HG02642 (cell line): ENCODE results near the gene ENTPD6.
A peak's percentile ranks its signal among the peaks of the same experiment; 100 is the strongest.

ENCODE experiments used
- ATAC-seq: cut with Tn5 transposase; IDR thresholded peaks from one replicate; pipeline ENCODE4 v1.9.1; 2021; ENCODE audit warnings: mild to moderate bottlenecking; ENCODE audit not compliant: unreplicated experiment, poor library complexity

Gene ENTPD6

DNA sequence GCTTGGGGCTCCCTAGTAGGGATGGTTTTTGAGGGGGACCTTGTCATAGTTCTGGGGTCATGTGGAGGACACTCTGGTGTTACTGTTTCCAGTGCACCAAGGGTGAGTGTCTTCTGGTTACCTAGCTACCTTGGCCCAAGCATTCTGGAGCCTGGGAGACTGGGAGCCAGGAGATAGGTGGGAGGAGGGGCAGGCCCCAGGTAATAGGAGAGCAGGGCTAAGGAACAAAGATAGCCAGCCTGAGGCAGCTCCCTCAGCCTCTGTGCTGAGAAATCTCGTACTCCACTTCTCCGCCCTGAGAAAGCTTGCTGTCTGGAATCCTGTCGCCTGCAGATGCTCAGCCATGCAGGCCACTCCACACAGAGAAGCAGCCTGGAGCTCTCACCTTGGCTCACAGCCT is 8.3 kb upstream of the ENTPD6 start:
- no peak for ATAC-seq

- no peak for ATAC-seq
These were observed 7.9 kb upstream of the ENTPD6 start for GRCh38 chr20:25187635-25188034.

DNA sequence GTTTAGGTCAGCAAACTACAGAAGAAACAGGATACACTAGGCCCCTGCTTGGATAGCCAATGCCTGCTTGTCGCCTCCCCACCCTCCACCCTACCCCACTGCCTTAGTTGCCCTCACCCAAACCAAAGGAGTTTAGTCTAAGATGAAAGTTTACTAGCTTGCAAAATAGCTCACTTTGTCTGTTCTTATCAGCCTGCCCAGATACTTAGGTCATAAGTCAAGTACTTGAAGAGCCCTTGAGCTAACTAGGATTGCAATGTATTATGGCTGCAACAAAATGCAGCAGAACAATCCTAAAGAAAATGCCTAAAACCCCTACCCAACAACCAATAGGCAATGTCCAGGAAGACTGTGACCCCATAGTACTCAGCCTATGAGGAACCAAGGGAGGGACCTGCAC is 7.3 kb upstream of the ENTPD6 start:
- ATAC-seq, result no peak

GRCh38 chr20:25191051-25191450 is 4.5 kb upstream of the ENTPD6 start:
- no peak for ATAC-seq

GRCh38 chr20:25191689-25192088 is 3.8 kb upstream of the ENTPD6 start:
- no peak for ATAC-seq

DNA sequence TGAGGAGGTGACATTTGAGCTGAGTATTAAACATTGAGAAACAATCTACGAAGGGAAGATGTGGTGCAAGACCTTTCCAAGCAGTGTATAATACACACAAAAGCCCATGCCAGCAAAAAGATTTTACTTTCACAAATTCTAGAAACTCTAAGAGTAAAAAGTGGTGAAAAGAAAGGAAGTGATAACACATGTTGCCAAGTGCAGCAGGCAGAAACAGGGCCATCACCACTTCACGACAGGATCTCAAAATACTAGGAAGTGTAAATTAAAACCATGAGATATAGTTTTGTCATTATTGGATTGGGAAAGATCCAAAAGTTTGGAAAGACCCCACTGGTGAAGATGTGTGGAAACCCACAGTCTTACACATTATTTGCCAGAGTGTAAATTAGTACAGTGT is 1.7 kb upstream of the ENTPD6 start:
- no peak for ATAC-seq

- no peak for ATAC-seq
These were observed 1.1 kb upstream of the ENTPD6 start for GRCh38 chr20:25194333-25194972.

DNA sequence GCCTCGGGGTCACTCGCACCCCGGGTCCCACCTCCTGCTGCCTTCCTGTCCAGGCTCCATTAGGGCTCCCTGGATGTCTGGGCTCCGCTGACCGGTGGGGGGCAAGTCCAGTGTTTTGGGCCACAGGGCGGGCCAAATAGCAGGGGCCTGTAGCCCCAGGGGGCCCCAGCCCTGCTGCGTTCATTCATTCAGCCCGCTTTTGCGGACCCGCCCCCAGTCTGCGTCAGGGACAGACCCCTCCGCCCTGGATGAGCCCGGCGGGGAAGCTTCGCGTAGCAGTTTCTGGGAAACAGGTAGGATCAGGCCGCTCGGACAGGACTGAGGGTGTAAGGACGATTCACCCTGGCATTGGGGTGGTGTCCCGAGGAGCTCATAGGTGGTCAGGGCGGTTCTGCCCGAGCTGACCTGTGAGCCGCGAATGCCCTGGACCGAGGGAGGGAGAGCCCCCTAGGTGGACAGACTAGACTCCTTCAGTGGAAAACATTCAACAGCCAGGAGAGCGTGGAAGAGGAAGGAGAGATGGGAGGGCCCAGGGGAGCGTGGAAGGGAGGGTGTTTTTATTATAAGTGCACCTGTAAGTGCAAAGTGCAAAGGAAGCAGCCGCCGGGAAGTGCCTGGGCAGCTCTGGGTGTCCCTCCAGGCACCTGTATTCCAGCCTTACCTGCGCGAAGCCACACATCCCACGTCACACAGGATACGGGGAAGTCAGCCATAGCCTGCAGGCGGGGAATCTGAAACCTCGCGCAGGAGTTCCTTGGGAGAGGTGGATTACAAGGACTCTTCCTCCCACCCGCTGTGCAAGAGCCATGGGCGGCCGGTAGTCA is 662 bp downstream of the ENTPD6 start:
- ATAC-seq, result peak; percentile 20

GRCh38 chr20:25196786-25197120 is 1.2 kb downstream of the ENTPD6 start:
- ATAC-seq, result no peak

DNA sequence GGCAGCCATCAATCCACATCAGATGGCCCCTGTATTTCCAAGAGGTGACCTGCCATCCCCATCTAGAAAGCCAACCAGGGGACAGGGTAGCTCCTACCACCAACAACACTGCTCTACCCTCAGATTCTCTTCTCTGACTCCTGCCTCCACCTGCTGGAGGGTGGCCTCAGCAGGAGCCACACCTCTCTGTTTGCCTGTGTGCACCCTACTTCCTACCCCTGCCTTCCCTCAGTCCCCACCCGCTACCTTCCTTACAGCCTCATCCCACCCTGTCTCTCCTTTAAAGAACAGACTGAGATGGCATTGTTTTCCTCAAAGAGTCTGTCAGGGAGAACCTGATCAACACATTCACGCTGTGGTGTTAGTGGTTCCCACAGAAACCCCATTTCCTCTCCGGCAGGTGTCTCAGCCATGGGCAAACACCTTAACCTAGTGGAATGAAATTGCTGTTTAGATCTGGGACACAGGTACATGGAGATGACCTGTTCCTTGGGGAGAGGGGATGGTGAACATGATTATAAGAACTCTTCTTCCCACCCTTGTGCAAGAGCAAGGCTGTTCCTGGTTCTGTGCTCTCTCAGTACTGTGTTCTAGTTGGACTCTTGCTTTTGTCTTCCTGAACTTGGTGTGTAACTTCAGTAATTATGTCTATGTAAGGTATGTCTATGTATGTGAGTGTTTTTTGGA is 1.8 kb downstream of the ENTPD6 start:
- no peak for ATAC-seq

DNA sequence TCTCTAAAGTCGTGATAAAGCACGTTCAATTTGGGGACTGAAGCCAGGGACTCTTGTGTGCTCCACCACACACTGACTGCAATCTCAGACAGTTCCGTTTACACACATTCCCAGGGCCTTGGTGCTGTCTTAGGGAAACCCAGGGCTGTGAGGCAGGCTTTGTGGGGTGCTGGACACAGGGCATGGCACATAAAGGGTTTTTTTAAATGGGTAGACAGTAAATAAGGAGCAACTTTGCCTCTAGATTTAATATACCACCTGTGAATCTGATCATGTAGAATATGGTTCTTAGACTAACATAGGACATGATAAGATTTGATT is 2.3 kb downstream of the ENTPD6 start:
- ATAC-seq, result no peak

- ATAC-seq, result no peak
These were observed 3.3 kb downstream of the ENTPD6 start for GRCh38 chr20:25198663-25199383.

DNA sequence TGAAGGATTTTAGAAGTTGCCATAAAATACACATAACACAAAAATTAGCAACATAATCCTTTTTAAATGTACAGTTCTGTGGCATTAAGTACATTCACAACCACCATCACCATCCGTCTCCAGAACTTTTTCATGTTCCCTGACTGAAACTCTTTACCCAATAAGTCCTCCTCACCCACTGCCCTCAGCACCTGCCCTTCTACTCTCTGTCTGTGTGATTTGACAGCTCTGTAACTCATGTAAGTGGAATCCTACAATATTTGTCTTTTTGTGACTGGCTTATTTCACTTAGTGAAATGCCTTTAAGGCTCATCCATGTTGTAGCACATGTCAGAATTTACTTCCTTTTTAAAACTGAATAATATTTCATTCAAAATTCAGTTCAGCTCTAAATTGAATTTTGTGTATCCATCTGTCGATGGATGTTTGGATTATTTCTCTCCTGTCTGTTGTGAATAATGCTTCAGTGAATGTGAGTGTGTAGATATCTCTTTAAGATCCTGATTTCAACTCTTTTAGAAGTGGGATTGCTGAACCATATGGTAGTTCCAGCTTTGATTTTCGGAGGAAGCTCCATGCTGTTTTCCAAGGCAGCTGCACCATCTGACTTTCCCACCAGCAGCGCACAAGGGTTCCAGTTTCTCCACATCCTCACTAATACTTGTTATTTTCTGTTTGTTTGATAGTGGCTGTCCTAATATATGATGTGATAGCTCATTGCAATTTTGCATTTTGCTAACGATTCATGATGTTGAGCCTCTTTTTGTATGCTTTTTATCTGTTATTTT is 4.2 kb downstream of the ENTPD6 start:
- ATAC-seq, result no peak

DNA sequence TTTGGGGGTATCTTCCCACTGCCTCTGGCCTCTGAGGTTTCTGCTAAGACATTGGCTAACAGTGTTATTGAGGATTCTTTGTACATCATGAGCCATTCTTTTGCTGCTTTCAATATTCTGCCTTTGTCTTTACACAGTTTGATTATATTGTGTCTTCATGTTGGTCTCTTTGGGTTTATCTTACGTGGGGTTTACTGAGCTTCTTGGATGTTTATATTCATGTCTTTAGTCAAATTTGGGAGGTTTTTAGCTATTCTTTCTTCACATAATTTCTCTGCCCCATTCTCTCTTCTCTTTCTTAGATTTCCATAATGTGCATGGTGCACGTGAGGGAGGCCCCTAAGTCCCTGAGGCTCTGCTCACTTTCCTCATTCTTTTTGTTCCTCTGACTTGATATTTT is 7.6 kb downstream of the ENTPD6 start:
- ATAC-seq, result no peak

GRCh38 chr20:25203871-25204320 is 8.4 kb downstream of the ENTPD6 start:
- no peak for ATAC-seq

- no peak for ATAC-seq
These were observed 9.2 kb downstream of the ENTPD6 start for GRCh38 chr20:25204550-25205276.

DNA sequence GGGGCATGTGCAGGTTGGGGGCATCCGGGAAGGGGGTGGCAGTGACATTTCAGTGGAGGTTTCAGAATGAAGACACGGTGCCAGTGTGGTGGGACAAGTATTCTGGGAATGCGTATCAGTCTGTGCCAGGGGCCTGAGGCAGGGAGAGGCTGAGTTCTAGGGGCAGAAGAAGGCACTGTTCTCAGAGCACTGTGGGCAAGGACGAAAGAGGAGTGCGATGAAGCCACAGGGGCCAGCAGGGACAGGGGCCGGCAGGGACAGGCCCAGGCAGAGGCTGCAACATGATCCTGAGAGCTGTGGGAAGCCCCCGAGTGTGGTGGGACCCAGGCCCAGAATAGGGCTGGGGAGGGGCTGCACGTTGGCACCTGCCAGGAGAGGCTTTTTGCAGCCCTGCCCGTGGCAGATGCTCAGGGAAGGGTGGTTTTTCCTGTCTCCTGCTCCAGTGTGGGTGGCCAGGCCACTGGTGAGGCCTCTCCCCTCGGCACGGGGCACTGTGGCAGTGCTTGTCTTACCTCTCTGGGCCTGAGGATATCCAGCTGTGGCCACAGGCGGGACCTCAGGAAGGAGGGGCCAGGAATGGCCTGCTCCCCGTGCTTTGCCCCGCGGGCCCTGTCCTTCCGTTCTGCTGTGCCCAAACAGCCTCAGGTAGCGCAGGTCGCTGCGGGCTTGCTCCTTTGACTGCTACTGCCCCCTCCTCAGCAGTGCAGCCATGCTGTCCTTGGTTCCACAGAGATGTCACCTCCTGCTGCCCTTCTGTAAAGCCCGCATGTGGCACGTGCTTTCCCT is 10.0 kb downstream of the ENTPD6 start:
- no peak for ATAC-seq

- ATAC-seq, result no peak
These were observed 10.5 kb downstream of the ENTPD6 start for GRCh38 chr20:25206063-25206403.

- no peak for ATAC-seq
These were observed 11.0 kb downstream of the ENTPD6 start for GRCh38 chr20:25206548-25206947.
